NCI-H1436 treated with DMSO at 0.1 percent for 48 hours (cell line): ENCODE measurements around the gene PRR18.
A peak's percentile ranks its signal among the peaks of the same experiment; 100 is the strongest.
"Not testable (repeated sequence)": the region's sequence is repeated elsewhere in the genome, so short reads cannot be mapped to it uniquely, and the experiment has no call there.

ENCODE experiments used
- DNase-seq: peaks from one replicate; lab custom pipeline; 2025; lab: John Stamatoyannopoulos, UW

Gene PRR18, protein sequence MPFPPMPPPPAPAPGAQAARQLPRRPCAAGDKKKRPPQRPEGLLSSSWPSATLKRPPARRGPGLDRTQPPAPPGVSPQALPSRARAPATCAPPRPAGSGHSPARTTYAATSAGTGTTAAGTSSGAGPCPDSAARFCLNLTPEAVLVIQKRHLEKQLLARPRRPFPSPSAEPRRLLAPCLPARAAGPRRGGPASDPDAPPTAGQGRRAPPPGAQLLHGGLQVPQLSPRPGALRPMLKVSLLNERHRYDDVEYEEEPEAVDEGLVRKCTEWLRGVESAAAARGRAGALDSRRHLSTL

GRCh38 chr6:166308033-166308768 lies at the start of gene PRR18:
Gene PRR18, minus strand, starts transcription at chr6:166308392. Its CDS starts 250 bp downstream, at chr6:166308142.
- no peak for DNase-seq

DNA sequence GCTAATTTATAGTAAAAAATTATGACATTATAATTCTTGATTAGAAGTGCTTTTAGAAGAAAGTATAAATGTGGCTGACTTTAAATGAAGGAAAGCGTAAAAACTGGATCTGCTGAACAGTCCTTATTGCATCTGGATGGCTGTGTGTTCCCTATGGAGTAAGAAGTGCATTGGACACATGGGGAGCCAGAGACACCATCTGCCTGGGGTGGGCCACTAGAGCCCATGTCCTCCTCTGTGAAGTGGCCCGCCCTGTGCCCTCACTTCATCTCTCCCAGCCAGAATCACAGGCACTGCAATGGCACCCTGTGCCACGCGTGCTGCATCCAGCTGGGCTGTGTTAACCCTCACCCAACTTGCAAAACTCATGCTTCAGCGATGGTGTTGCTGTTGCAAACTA lies 47.4 kb upstream of the PRR18 start:
- no peak for DNase-seq

DNA sequence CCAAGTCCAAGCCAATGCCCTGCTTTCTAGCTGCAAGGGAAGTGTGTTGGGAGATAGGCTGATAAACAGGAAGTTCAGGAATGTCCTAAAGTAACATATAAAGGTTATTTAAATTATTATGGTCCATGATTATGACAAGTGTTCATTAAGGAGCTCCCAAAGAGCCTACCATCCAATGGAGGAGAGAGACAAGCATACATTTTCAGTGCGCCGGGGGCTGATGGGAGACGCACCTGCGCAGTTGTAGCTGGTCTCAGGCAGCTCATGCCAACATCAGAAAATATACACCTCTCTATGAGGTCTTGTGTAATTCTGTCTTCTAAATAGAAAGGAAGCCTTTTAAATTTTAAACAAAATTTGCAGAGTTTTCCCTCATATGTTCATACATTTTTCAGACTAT lies 46.8 kb upstream of the PRR18 start:
- DNase-seq = no peak

DNA sequence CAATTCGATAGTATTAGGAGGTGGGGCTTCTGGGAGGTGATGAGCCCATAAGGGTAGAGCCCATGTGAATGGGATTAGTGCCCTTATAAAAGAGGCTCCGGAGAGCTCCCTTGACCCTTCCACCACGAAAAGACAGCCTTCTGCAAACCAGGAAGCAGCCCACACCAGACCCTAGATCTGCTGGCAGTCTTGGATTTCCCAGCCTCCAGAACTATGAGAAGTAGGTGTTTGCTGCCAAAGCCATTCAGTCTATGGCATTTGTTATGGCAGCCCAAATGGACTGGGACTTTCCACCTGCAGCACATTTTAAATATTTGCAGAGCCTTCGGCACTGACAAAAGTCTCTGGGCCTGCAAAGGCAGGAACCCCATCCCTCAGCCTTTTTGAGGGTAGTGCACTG lies 46.0 kb upstream of the PRR18 start:
- no peak for DNase-seq

GRCh38 chr6:166353507-166353906 lies 45.3 kb upstream of the PRR18 start:
- no peak for DNase-seq

DNA sequence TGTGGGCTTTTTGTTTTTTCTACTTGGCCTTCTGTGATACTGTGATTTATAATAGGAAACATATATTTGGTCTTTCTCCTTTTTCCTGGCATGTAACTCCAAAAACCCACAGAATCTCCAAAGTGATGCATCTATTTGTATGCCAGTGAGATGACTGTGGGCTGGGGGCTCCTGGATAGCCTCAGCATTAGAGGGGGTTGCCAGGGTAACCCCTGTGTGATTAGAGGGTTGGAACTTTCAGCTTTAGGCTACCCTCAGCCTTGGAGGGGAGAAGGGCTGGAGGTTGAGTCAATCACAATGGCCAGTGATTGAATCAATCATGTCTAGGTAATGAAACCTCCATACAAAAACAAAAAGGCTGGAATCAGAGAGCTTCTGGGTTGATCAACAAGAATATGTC lies 44.7 kb upstream of the PRR18 start:
- DNase-seq = no peak

DNA sequence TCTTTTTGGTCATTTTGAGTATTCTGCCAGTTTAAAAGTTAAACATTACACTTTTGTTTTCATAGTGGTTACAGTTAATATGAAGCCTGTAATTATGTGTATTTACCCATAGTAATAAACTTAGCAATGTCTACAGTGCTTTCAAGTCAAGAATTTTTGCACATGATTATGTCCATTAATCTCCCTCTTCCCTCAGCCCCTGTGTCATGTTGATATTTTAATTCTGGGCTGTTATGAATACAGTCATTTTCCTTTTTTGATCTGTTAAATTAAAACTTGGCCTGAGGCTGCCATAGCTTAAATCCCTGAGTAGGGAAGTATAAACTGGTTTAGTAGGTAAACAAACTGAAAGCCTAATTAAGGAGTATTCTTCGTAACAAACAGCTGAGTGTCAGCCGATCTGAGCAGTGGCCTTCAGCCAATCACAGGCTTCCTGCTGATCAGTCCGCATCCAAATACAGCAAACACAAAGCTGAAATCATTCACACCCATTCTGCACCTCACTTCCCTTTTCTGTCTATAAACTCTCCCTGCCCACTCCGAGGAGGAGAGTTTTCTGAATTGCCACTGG lies 43.6 kb upstream of the PRR18 start:
- DNase-seq = peak; percentile 93

DNA sequence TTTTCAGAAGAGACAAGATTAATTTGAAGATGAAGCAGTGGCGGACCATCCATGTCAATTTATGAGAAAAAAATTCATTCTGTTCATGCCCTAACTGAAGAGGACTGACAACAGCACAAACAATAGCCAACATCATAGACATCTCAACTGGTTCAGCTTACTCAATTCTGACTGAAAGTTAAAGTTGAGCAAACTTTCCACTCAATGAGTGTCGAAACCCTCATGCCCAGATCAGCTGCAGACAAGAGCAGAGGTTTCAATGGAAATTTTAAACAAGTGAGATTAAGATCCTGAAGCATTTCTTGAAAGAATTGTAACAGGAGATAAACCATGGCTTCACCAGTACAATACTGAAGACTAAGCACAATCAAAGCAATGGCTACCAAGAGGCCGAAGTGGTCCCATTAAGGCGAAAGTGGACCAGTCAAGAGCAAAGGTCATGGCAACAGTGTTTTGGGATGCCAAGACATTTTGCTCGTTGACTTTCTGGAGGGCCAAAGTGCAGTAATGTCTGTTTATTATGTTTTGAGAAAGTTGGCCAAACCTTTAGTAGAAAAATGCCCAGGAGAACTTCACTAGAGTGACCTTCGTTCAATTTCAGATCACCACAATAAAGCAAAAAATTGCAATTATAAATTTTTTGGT lies 40.2 kb upstream of the PRR18 start:
- no peak for DNase-seq

DNA sequence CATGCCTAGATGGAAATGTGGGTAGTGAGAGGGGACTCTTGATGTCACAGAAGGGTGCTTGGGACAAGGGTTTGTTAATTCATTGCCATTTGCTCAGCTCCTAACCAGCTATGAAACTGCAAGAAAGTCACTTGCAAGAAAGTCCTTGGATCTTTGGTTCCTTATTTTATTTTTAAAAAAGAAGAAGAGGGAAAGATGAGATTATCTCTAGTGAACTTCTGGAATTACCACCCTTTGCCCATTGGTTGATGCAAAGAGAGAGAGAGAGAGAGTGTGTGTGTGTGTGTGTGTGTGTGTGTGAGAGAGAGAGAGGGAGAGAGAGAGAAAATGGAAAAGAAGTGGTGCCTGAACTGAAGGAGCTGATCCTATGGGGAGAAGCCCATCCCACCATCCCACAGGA lies 38.8 kb upstream of the PRR18 start:
- DNase-seq = no peak

DNA sequence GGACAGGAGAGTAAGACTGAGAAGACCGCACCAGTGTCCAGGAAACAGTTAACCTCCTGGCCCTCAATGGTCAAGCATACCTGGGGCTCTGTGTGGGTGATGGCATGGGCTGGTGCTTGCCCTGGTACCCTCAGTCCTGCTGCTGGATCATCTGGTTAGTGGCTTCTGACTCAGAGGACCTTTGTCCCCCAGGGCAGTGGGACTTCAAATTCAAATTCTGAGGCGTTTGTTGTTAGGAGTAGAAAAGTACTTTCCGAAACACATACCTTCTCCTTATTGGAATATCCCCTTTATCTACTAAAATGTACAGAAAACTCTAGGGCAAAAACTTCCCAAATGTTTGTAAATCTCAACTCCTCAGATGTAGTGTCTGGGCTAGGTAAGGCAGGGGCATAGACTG lies 38.3 kb upstream of the PRR18 start:
- DNase-seq = no peak

DNA sequence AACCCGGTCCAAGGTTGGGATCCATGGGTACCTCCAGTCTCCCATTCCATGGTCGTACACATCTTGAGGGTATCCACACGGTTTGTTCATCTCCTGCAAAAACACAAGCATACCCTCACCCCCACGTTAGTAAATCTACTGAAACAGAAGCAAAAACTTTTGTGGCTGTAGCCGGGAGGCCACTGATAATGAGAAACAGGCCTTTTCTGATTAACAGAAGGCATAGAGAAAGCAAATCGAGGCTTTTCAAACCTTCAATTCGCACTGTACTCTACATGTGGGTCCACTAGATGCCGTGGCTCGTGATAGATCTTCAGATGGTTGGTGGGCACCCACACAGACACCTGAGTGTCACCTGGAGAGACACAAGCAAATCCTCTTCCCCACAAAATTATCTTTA lies 37.5 kb upstream of the PRR18 start:
- not testable (repeated sequence) for DNase-seq

- not testable (repeated sequence) for DNase-seq
Measured at GRCh38 chr6:166344921-166345320, 36.7 kb upstream of the PRR18 start.

DNA sequence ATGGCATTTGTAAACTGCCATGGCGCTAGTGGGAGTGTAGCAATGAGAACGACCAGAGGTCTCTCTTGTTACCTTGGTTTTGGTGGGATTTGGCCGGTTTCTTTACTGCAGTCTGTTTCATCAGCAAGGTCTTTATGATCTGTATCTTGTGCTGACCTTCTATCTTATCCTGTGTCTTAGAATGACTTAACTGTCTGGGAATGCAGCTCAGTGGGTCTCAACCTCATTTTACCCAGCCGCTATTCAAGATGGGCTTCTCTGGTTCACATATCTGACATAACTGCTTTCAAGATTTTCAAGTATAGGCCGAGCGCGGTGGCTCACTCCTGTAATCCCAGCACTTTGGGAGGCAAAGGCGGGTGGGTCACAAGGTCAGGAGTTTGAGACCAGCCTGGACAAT lies 36.0 kb upstream of the PRR18 start:
- DNase-seq = no peak

GRCh38 chr6:166343150-166343487 lies 34.9 kb upstream of the PRR18 start:
- DNase-seq = no peak

GRCh38 chr6:166342349-166343149 lies 34.4 kb upstream of the PRR18 start, which contains the start of gene SFT2D1:
Gene SFT2D1, minus strand, starts transcription at chr6:166342545. Its CDS starts 64 bp downstream, at chr6:166342481.
- no peak for DNase-seq

GRCh38 chr6:166341977-166342348 lies 33.8 kb upstream of the PRR18 start:
- no peak for DNase-seq

DNA sequence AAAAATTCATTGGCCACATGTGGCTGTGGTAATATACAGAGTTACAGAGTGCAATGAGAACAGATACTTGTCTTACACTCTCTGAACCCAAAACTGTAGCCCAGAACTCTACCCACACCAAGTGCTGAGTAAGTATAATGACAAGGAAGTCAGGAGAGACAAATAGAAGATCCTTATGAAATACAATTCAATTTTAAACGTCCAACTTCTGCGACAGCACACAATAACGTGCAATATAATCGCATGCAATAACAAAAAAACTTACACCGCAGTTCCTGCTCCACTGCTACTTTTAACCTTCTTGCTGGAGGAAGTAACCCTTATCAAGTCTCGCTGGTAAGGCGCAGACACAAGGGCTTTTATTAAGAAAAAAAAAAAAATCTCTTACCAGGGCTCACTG lies 33.3 kb upstream of the PRR18 start:
- DNase-seq = no peak

- DNase-seq = no peak
Measured at GRCh38 chr6:166338854-166339253, 30.7 kb upstream of the PRR18 start.

GRCh38 chr6:166336847-166337246 lies 28.7 kb upstream of the PRR18 start:
- no peak for DNase-seq

- no peak for DNase-seq
Measured at GRCh38 chr6:166335378-166336302, 27.4 kb upstream of the PRR18 start.

GRCh38 chr6:166334878-166335277 lies 26.7 kb upstream of the PRR18 start:
- DNase-seq = no peak
